ENCODE measurements around the gene EGFLAM. TPM values are rescaled to one million over a fixed set of nuclear protein-coding genes. Genes with fewer than 3 reads are reported as not detected.

Gene EGFLAM
- total and polyA plus RNA-seq, 3 donors from 2014 or later, result 12.0 to 38.8 (median 15.2) TPM

DNA sequence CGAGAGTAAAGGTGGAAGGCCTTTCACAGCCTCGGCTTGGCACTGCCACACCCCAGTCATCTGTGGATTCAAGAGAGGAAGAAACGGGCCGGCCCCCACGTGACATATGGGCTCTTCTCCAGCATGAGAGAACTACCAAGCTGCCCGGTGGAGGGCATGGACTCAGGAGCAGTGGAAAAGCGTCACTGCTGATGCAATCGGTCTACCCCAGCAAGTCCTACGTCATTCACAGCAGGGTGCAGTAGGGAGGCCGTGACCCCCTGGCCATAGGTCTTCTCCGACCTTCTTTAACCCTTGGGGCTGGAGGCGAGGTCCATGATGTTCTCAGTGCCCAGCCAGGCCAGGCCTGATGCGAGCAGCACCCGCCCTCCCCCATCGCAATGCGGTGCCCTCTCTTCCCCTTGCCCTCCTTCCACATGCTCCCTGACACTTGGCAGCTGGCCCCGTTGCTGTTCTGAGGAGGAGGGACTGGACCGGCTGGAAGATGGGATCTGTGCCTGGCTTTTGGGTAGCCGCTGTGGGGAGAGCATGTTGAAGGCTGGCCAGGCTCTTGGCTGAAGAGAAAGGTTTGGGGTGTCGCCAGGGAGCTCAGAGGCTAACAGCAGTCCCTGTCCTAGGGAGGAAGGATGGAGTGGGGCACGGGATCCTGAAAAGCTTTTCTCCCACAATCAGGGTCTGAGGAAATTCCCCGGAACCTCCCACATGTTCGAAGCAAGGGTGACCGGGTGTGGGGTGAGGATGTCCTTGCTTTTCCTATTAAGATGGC lies 208.2 kb downstream of the EGFLAM start:
- DNase-seq, result peak; percentile 89
- Histone ChIP-seq H3K27me3 (no peaks in the 10 kb centered on the region), H3K4me1 (peaks cover 58% of the 10 kb centered on the region), H3K36me3 (ENCODE audit: low read depth, missing control alignments) (no peaks in the 10 kb centered on the region), H3K4me3 (no peak overlapping the region), H3K9me3 (no peaks in the 10 kb centered on the region), H3K27ac (peak overlapping the region; percentile 77 to 84)
- WGBS, 2 donors, result 24 to 53% methylated on average over 24 of the region's 24 CpGs
- intact Hi-C loops (cut with DNase I; ENCODE audit: low total_unique reads), result loop anchor here (10.0 kb wide), 1 partner anchor 88 kb away; the partner anchor contains the start of gene LIFR
- TF ChIP-seq, protein P1, sequence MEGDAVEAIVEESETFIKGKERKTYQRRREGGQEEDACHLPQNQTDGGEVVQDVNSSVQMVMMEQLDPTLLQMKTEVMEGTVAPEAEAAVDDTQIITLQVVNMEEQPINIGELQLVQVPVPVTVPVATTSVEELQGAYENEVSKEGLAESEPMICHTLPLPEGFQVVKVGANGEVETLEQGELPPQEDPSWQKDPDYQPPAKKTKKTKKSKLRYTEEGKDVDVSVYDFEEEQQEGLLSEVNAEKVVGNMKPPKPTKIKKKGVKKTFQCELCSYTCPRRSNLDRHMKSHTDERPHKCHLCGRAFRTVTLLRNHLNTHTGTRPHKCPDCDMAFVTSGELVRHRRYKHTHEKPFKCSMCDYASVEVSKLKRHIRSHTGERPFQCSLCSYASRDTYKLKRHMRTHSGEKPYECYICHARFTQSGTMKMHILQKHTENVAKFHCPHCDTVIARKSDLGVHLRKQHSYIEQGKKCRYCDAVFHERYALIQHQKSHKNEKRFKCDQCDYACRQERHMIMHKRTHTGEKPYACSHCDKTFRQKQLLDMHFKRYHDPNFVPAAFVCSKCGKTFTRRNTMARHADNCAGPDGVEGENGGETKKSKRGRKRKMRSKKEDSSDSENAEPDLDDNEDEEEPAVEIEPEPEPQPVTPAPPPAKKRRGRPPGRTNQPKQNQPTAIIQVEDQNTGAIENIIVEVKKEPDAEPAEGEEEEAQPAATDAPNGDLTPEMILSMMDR (IDR thresholded peaks at IDR 0.05), result no peak
- TF ChIP-seq POLR2A (IDR thresholded peaks at IDR 0.05), result no peak

DNA sequence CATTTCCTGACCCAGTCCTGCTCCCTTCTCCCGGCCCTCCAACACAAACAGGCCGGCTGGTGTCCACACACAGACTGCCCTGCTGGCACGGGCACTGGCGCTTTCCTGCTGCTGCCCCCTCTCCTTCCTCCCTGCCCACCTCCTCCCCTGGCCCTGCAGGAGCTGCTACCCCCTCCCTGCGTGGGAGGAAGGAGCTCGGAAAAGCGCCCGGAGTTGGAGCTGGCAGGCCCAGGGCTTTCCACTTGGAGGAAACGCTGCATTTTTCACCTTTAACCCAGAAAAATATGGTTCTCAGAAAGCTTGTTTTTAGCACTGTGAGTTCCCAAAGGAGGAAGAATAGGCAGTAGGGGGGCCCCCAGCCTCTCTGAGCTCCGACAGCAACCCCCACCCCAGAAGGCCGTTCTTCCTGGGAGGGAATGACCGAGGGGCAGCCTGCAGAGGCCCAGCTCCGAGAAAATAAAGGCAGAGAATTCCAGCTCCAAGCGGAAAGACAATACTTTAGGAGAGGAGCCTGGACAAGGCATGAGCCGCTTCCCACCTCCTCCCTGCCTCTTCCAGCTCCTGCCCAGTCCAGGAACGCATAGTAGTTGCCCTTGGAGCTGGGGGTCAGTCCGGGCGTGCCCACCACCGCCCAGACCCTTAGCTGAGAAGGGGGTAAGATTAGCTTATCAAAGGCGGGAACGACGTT lies 209.1 kb downstream of the EGFLAM start:
- intact Hi-C loops (cut with DNase I; ENCODE audit: low total_unique reads), result loop anchor here (10.0 kb wide), 1 partner anchor 87 kb away; the partner anchor contains the start of gene LIFR
- no peaks in the 10 kb centered on the region for H3K9me3 ChIP-seq
- WGBS, 2 donors, result 29 to 37% methylated on average over 20 to 22 of the region's 22 CpGs
- peaks cover 54% of the 10 kb centered on the region for H3K4me1 ChIP-seq
- no peaks in the 10 kb centered on the region for H3K27me3 ChIP-seq
- H3K36me3 ChIP-seq (ENCODE audit: low read depth, missing control alignments), result no peaks in the 10 kb centered on the region
- peak overlapping the region; percentile 77 to 84 for H3K27ac ChIP-seq
- TF ChIP-seq POLR2A (IDR thresholded peaks at IDR 0.05), result no peak
- TF ChIP-seq, protein P1 (IDR thresholded peaks at IDR 0.05), result no peak
- no peak overlapping the region for H3K4me3 ChIP-seq
- peak; percentile 80 for DNase-seq

DNA sequence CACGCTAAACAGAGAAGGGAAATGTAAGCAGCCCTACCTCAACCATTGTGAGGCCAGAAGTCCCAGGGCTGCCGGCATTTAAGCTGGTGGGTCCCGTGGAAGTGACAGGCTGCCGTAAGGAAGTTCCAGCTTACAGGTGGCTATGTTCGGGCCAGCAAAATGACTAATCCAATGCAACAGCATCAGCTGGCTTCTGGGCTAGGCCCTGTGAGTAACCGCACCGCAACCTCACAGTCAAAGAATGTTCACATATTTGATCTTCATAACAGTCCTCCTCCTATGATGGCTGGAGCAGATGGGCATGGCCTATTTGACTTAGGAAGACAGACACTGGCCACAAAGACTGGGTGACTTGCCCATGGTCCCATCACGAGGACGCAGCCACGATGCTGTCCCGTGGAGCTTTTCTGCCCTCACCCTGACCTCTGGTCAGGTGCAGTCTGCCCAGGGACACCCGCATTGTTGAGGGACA lies 209.9 kb downstream of the EGFLAM start:
- no peaks in the 10 kb centered on the region for H3K9me3 ChIP-seq
- no peak for DNase-seq
- H3K36me3 ChIP-seq (ENCODE audit: low read depth, missing control alignments), result no peaks in the 10 kb centered on the region
- H3K27ac ChIP-seq, result peak overlapping the region; percentile 77 to 84
- TF ChIP-seq, protein P1 (IDR thresholded peaks at IDR 0.05), result no peak
- TF ChIP-seq POLR2A (IDR thresholded peaks at IDR 0.05), result no peak
- H3K27me3 ChIP-seq, result no peaks in the 10 kb centered on the region
- no peak overlapping the region for H3K4me3 ChIP-seq
- peaks cover 60% of the 10 kb centered on the region for H3K4me1 ChIP-seq
- 70 to 78% methylated on average over 9 to 12 of the region's 12 CpGs for WGBS, 2 donors
- intact Hi-C loops (cut with DNase I; ENCODE audit: low total_unique reads), result loop anchor here (10.0 kb wide), 1 partner anchor 87 kb away; the partner anchor contains the start of gene LIFR

DNA sequence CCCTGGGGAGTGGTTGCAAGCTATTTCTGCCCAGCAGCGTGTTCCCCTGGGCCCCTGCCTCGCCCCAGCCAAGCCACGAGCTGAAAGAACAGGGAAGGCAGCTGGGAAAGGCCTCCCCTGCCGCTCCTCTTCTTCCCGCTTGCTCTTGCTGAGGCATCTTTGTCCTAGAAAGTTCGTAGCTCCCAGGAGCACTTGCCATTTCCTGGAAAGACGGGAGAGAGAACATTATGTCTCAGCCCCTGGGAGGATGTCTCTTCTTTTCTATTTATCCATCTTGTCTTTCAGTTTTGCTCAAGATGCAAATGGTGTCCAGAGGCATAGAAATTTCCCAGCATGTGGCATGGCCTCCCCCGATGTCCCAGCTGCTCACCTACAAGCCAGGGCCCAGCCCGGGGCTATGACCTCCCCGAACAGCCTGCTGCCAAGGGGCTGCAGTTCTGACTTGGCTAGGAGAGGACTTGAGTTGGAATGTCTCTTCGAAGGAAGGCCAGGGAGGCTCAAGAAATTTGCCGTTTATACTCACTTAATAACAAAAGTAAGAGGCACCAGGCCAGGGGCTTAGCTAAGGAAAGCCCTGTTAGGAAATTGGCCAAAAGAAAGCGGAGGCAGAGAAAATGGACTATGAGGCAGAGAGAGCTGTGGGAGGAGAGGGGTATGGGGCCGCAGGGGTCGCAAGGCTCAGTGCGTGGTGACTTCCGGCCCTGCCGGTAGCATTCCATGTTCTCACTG lies 210.8 kb downstream of the EGFLAM start:
- intact Hi-C loops (cut with DNase I; ENCODE audit: low total_unique reads), result loop anchor here (10.0 kb wide), 1 partner anchor 86 kb away; the partner anchor contains the start of gene LIFR
- Histone ChIP-seq H3K4me1 (peaks cover 51% of the 10 kb centered on the region), H3K4me3 (no peak overlapping the region), H3K27me3 (no peaks in the 10 kb centered on the region), H3K9me3 (no peaks in the 10 kb centered on the region), H3K27ac (peak overlapping the region; percentile 77 to 84), H3K36me3 (ENCODE audit: low read depth, missing control alignments) (no peaks in the 10 kb centered on the region)
- DNase-seq, result peak; percentile 81
- WGBS, 2 donors, result 43 to 55% methylated on average over 18 of the region's 18 CpGs
- TF ChIP-seq, protein P1 (IDR thresholded peaks at IDR 0.05), result no peak
- no peak for TF ChIP-seq POLR2A (IDR thresholded peaks at IDR 0.05)

Measured in testis (tissue), 3 donors.